D721Med (cell line): ENCODE results near the gene LRTM2.

Source experiments
- DNase-seq: peaks from one replicate; pipeline ENCODE4 v3.0.0; 2011; ENCODE audit warnings: low spot score; ENCODE audit not compliant: insufficient read length
- FAIRE-seq: peaks from 2 replicates; lab custom pipeline; 2011; peaks lifted over from hg19 to GRCh38; lab: Jason Lieb, UNC
- CTCF ChIP-seq: IDR thresholded peaks from 2 replicates; pipeline ENCODE4 v1.5.1; 2012; ENCODE audit warnings: mild to moderate bottlenecking, control low read depth; ENCODE audit not compliant: insufficient read depth; ENCODE audit errors: missing control alignments

Gene LRTM2

DNA sequence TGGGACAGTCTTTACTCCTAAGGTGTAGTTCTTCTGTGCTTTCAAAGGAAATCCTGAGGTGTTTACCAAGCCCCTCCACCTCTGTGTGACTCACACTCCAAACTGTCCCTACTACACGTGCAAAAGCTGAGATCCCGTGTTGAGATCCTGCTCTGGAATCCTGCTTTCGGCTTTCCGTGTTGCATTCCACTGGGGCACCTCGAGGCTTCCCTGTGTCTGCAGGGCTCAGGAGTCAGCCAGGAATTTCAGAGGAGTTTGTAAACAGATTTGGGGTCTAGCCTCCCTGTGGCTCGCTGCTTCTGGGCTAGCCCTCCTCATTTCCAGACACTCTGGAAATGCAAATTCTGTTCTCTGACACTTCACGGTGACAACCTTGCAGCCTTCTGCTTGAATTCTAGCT, 49.7 kb downstream of the LRTM2 start:
- DNase-seq (no peak), FAIRE-seq (no peak)
- no peak for TF ChIP-seq CTCF

- no peak for FAIRE-seq
- TF ChIP-seq CTCF, result no peak
- no peak for DNase-seq
Measured at GRCh38 chr12:1870998-1871917, 50.9 kb downstream of the LRTM2 start.

DNA sequence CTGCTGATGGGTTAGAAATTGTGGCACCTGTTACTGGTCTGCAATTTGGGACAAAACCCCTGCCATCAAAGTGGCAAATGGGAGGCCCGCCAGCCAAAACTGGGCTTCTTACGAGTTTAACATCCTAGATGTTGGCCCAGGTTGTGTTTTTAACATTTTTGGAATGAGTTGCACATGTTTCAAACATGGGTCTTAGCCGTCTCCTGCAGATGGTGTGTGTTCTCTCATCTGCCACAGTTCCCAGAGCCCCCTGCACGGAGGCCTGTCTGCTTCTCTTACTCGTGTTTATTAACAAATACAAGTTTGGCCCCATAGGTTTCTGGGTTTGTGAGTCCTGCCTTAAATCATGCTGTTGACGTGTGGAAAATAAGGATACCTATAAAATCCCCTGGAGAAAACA, 51.6 kb downstream of the LRTM2 start:
- no peak for TF ChIP-seq CTCF
- no peak for DNase-seq
- FAIRE-seq, result no peak

GRCh38 chr12:1872448-1872847, 52.1 kb downstream of the LRTM2 start:
- DNase-seq (no peak), FAIRE-seq (no peak)
- TF ChIP-seq CTCF, result no peak

GRCh38 chr12:1873531-1874510, 53.5 kb downstream of the LRTM2 start:
- no peak for DNase-seq
- no peak for FAIRE-seq
- no peak for TF ChIP-seq CTCF

DNA sequence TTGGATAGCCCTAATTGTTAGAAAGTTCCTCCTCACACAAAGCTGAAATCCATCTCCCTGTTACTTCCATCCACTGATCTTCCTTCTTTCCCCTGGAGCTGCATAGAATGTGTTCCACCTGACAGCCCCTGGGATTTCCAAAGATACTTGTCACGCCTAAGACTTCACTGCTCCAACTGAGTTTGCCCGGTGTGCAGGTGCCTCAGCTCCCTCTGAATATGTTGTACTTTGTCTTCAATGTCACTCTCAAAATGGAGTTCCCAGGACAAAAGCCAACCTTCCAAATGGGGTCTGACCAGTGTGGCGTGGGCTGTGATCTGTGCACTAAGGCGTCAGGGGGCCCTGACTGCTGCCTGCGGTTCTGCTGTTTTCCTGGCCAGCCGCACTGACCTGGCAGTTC, 55.2 kb downstream of the LRTM2 start:
- no peak for FAIRE-seq
- TF ChIP-seq CTCF, result no peak
- no peak for DNase-seq
